Measurements from ENCODE around the gene IPO13. TPM values are rescaled to one million over a fixed set of nuclear protein-coding genes. Genes with fewer than 3 reads are reported as not detected.

IPO13 gene
- total RNA-seq, 1 donor from 2014 or later: 24.8 TPM

- H3K9me3 Mint-ChIP-seq: no peaks in the 10 kb centered on the region
- no peak overlapping the region for H3K4me3 Mint-ChIP-seq
Observed at GRCh38 chr1:43931711-43932660, 14.8 kb upstream of the IPO13 start.

DNA sequence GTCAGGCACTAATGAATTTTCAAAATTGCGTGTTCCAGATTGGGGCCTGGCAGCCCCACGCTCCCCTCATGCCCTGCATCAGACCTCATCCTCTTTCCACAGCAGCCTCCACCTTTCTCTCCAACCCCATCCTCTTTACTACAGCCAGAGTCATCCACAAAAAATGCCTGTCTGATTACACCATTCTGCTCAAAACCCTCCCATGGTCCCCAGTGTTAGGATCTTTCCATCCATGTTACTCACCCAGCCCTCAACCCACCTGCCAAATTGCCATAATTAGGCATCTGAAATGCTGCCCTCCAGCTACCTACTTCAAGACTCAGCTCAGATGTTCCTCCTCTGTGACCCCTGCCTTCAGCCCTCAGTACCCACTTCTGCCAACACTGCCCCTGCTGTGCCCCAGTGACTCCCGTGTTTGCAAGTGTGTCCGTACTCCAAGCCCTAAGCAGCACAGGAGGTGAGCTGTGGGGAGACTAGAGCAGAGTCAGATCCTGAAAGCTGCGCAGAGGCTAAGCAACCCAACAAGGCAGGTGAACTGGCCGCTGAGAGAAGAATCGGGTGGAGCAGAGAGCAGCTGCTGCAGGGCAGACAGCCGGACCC lies 13.9 kb upstream of the IPO13 start:
- Mint-ChIP-seq H3K27me3 (peaks cover 22% of the 10 kb centered on the region), H3K4me3 (no peak overlapping the region), H3K9me3 (no peaks in the 10 kb centered on the region), H3K4me1 (peaks cover 19% of the 10 kb centered on the region), H3K36me3 (ENCODE audit: low read depth) (no peaks in the 10 kb centered on the region), H3K27ac (no peak overlapping the region)
- POLR2A ChIA-PET: interaction anchor here (1.1 kb wide), 1 partner anchor 14 kb away, joined by 3 read pairs; the partner anchor contains the start of gene IPO13
- TF ChIP-seq, protein P1, sequence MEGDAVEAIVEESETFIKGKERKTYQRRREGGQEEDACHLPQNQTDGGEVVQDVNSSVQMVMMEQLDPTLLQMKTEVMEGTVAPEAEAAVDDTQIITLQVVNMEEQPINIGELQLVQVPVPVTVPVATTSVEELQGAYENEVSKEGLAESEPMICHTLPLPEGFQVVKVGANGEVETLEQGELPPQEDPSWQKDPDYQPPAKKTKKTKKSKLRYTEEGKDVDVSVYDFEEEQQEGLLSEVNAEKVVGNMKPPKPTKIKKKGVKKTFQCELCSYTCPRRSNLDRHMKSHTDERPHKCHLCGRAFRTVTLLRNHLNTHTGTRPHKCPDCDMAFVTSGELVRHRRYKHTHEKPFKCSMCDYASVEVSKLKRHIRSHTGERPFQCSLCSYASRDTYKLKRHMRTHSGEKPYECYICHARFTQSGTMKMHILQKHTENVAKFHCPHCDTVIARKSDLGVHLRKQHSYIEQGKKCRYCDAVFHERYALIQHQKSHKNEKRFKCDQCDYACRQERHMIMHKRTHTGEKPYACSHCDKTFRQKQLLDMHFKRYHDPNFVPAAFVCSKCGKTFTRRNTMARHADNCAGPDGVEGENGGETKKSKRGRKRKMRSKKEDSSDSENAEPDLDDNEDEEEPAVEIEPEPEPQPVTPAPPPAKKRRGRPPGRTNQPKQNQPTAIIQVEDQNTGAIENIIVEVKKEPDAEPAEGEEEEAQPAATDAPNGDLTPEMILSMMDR (IDR thresholded peaks at IDR 0.05): no peak
- DNase-seq (no peak), ATAC-seq (ENCODE audit: low read depth) (no peak)
- CTCF ChIA-PET: interaction anchor here (1.1 to 5.7 kb wide), 4 partner anchors 10 to 168 kb away, joined by 3 to 123 read pairs (median 14); partner anchors contain the start of gene IPO13
- intact Hi-C loops (cut with micrococcal nuclease): loop anchor here (5.0 kb wide), 1 partner anchor 99 kb away; the partner anchor contains the start of gene SLC6A9

More at GRCh38 chr1:43931711-43932660, 14.8 kb upstream of the IPO13 start:
- ChIA-PET CTCF (interaction anchor here (1.1 to 5.7 kb wide), 3 partner anchors 11 to 167 kb away, joined by 3 to 123 read pairs (median 3); no protein-coding TSS in a partner anchor), POLR2A (interaction anchor here (1.1 kb wide), 1 partner anchor 15 kb away, joined by 3 read pairs; the partner anchor contains the start of gene IPO13)
- DNase-seq: no peak
- ATAC-seq (ENCODE audit: low read depth): no peak
- TF ChIP-seq, protein P1 (IDR thresholded peaks at IDR 0.05): no peak
- intact Hi-C loops (cut with micrococcal nuclease): loop anchor here (5.0 kb wide), 1 partner anchor 100 kb away; the partner anchor contains the start of gene SLC6A9
- Mint-ChIP-seq H3K4me1 (peaks cover 19% of the 10 kb centered on the region), H3K27ac (no peak overlapping the region), H3K27me3 (peaks cover 22% of the 10 kb centered on the region), H3K36me3 (ENCODE audit: low read depth) (no peaks in the 10 kb centered on the region)

- TF ChIP-seq, protein P1 (IDR thresholded peaks at IDR 0.05): no peak
- POLR2A ChIA-PET: interaction anchor here (1.1 kb wide), 1 partner anchor 13 kb away, joined by 3 read pairs; the partner anchor contains the start of gene IPO13
- intact Hi-C loops (cut with micrococcal nuclease): loop anchor here (1.0 to 5.0 kb wide), 4 partner anchors 99 to 706 kb away; partner anchors contain the start of gene SLC6A9
- peaks cover 19% of the 10 kb centered on the region for H3K4me1 Mint-ChIP-seq
- H3K27me3 Mint-ChIP-seq: peaks cover 22% of the 10 kb centered on the region
- H3K9me3 Mint-ChIP-seq: no peaks in the 10 kb centered on the region
- no peak within 1 kb of the TSS for H3K27ac Mint-ChIP-seq
- DNase-seq (no peak), ATAC-seq (ENCODE audit: low read depth) (no peak)
- H3K36me3 Mint-ChIP-seq (ENCODE audit: low read depth): peaks cover 2% of the 10 kb centered on the region
- CTCF ChIA-PET: interaction anchor here (1.1 to 5.7 kb wide), 8 partner anchors 10 to 404 kb away, joined by 3 to 123 read pairs (median 5); partner anchors contain the start of gene IPO13
- H3K4me3 Mint-ChIP-seq: peak within 1 kb of the TSS; percentile 62
Observed at GRCh38 chr1:43933386-43934100, 13.2 kb upstream of the IPO13 start, which contains the start of gene ARTN. ARTN (plus strand) TSS chr1:43933801; CDS start chr1:43935657, 1,856 bp downstream.

DNA sequence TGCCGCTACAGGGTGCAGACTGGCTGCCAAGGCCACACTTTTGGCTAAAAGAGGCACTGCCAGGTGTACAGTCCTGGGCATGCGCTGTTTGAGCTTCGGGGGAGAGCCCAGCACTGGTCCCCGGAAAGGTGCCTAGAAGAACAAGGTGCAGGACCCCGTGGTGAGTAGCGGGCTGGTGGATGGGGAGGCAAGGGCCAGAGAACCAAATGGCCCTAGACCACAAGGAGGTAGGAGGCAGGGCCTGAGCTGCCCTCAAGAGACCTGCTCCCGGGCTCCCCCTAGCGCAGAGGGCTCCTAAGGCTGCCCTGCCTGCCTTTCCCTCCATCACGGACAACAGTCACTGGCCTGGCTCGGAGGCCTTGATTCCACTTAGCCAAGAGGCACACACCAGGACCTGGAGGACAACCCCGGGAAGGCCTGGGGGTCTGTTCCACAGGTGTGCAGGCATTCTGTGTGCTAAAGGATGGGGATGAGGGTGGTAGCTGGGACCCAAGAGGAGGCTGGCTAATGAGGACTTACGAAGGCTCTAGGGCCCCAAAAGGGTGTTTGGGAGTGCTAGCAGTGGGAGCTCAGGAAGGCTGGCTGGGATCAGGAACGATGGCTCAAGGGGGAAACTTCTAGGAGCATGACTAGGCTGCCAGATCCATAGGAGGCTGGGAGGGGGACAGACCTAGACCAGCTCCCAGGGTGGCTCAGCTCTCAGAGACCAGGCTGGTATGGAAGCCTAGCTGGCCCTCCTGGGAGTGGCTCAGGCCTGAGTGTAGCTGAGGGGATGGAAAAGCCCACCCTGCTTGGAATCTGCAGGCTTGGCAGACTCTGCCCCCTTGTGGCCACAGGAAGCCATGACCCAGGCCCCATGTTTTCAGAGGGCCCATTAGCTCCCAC lies 12.4 kb upstream of the IPO13 start:
- ATAC-seq (ENCODE audit: low read depth) (peak; percentile 67), DNase-seq (peak; percentile 37)
- POLR2A ChIA-PET: interaction anchor here (1.0 to 1.8 kb wide), 4 partner anchors 11 to 96 kb away, joined by 3 to 5 read pairs (median 3); partner anchors contain the start of genes IPO13 and SLC6A9
- peak overlapping the region; percentile 62 for H3K4me3 Mint-ChIP-seq
- H3K27ac Mint-ChIP-seq: no peak overlapping the region
- CTCF ChIA-PET: interaction anchor here (0.9 to 5.7 kb wide), 21 partner anchors 8 to 715 kb away, joined by 3 to 123 read pairs (median 4); partner anchors contain the start of genes DPH2 and IPO13
- H3K4me1 Mint-ChIP-seq: peaks cover 19% of the 10 kb centered on the region
- TF ChIP-seq, protein P1 (IDR thresholded peaks at IDR 0.05): no peak
- intact Hi-C loops (cut with micrococcal nuclease): loop anchor here (1.0 to 5.0 kb wide), 4 partner anchors 98 to 707 kb away; partner anchors contain the start of gene SLC6A9
- H3K27me3 Mint-ChIP-seq: peaks cover 22% of the 10 kb centered on the region
- H3K9me3 Mint-ChIP-seq: no peaks in the 10 kb centered on the region
- peaks cover 2% of the 10 kb centered on the region for H3K36me3 Mint-ChIP-seq (ENCODE audit: low read depth)
